Mesenchymal stem cell (in vitro differentiated cells and primary cell): ENCODE measurements around the gene MFAP3.

Experiments
- DNase-seq: peaks from one replicate; pipeline ENCODE4 v3.0.0-alpha.2; 2013
- H2AFZ ChIP-seq: one replicate; pipeline ENCODE4 v1.6.1; 2013; ENCODE audit warnings: low read depth, mild to moderate bottlenecking, control low read depth, inconsistent platforms, low read length, moderate library complexity
- H2AK5ac ChIP-seq: 2 replicates; pipeline ENCODE4 v1.6.1; 2013; ENCODE audit warnings: low read length, moderate library complexity, mild to moderate bottlenecking, inconsistent platforms; ENCODE audit not compliant: severe bottlenecking
- H2BK120ac ChIP-seq: one replicate; pipeline ENCODE4 v1.6.1; 2013; ENCODE audit warnings: low read depth, mild to moderate bottlenecking, inconsistent platforms, low read length, moderate library complexity
- H2BK12ac ChIP-seq, 2 experiments: one replicate each; pipeline ENCODE4 v1.6.1; 2013; ENCODE audit warnings: inconsistent platforms in 2 of 2, low read length in 2 of 2, mild to moderate bottlenecking in 2 of 2, moderate library complexity in 2 of 2, control low read depth in 1 of 2
- H2BK15ac ChIP-seq: one replicate; pipeline ENCODE4 v1.6.1; 2013; ENCODE audit warnings: mild to moderate bottlenecking, low read depth, inconsistent platforms; ENCODE audit not compliant: poor library complexity, severe bottlenecking
- H2BK5ac ChIP-seq: 2 replicates; pipeline ENCODE4 v1.6.1; 2013; ENCODE audit warnings: low read depth, mild to moderate bottlenecking, low read length, control low read depth, inconsistent platforms; ENCODE audit not compliant: poor library complexity, severe bottlenecking
- H3K14ac ChIP-seq, 2 experiments: one replicate each; pipeline ENCODE4 v1.6.1; 2013; ENCODE audit warnings: inconsistent platforms in 2 of 2, low read length in 2 of 2, control low read depth in 1 of 2, mild to moderate bottlenecking in 1 of 2, moderate library complexity in 1 of 2
- H3K18ac ChIP-seq, 2 experiments: one replicate each; pipeline ENCODE4 v1.6.1; 2013; ENCODE audit warnings: inconsistent platforms in 2 of 2, low read length in 2 of 2, control low read depth in 1 of 2, low read depth in 1 of 2, mild to moderate bottlenecking in 1 of 2
- H3K23ac ChIP-seq, 2 experiments: one replicate each; pipeline ENCODE4 v1.6.1; 2013; ENCODE audit warnings: inconsistent platforms in 2 of 2, low read length in 2 of 2, mild to moderate bottlenecking in 2 of 2, moderate library complexity in 2 of 2, control low read depth in 1 of 2
- H3K27ac ChIP-seq: 2 replicates; pipeline ENCODE4 v1.5.1; 2013; ENCODE audit warnings: mild to moderate bottlenecking, moderate library complexity, low read length, control low read depth, inconsistent platforms; ENCODE audit not compliant: poor library complexity, severe bottlenecking
- H3K27me3 ChIP-seq, 2 experiments: 2 replicates each; pipeline versions ENCODE4 v1.6.1 to v1.7.0; 2013; ENCODE audit warnings: low read length in 2 of 2, mild to moderate bottlenecking in 2 of 2, moderate library complexity in 2 of 2, control low read depth in 1 of 2, inconsistent platforms in 1 of 2; ENCODE audit not compliant: control insufficient read depth in 1 of 2, insufficient read depth in 1 of 2
- H3K36me3 ChIP-seq, 2 experiments: 2 replicates each; pipeline versions ENCODE4 v1.6.1 to v1.7.0; 2013; ENCODE audit warnings: low read length in 2 of 2, control low read depth in 1 of 2, inconsistent platforms in 1 of 2, low read depth in 1 of 2, mild to moderate bottlenecking in 1 of 2; ENCODE audit not compliant: insufficient read depth in 2 of 2, control insufficient read depth in 1 of 2
- H3K4ac ChIP-seq, 2 experiments: one replicate each; pipeline ENCODE4 v1.6.1; 2013; ENCODE audit warnings: inconsistent platforms in 2 of 2, low read length in 2 of 2, mild to moderate bottlenecking in 2 of 2, moderate library complexity in 2 of 2, control low read depth in 1 of 2, low read depth in 1 of 2
- H3K4me1 ChIP-seq: 2 replicates; pipeline ENCODE4 v1.6.1; 2013; ENCODE audit warnings: low read depth, low read length, control low read depth; ENCODE audit not compliant: control insufficient read depth, insufficient read depth
- H3K4me2 ChIP-seq: 2 replicates; pipeline ENCODE4 v1.6.1; 2013; ENCODE audit warnings: low read length, mild to moderate bottlenecking, inconsistent platforms; ENCODE audit not compliant: poor library complexity, severe bottlenecking
- H3K4me3 ChIP-seq, 2 experiments: 2 replicates each; pipeline versions ENCODE4 v1.5.1 to v1.7.0; 2013; ENCODE audit warnings: low read length in 2 of 2, mild to moderate bottlenecking in 2 of 2, control low read depth in 1 of 2, low read depth in 1 of 2; ENCODE audit not compliant: insufficient read depth in 1 of 2
- H3K79me1 ChIP-seq: replicated peaks from 2 replicates; pipeline ENCODE4 v1.6.1; 2013; ENCODE audit warnings: mild to moderate bottlenecking, control low read depth, low read length, inconsistent platforms; ENCODE audit not compliant: poor library complexity, severe bottlenecking
- H3K9ac ChIP-seq: 2 replicates; pipeline ENCODE4 v1.7.0; 2013; ENCODE audit warnings: mild to moderate bottlenecking, low read length, moderate library complexity
- H3K9me3 ChIP-seq: 2 replicates; pipeline ENCODE4 v1.7.0; 2013; ENCODE audit warnings: mild to moderate bottlenecking, low read length; ENCODE audit not compliant: control insufficient read depth
- H4K8ac ChIP-seq: one replicate; pipeline ENCODE4 v1.6.1; 2013; ENCODE audit warnings: inconsistent platforms, mild to moderate bottlenecking, low read length, moderate library complexity
- H4K91ac ChIP-seq: one replicate; pipeline ENCODE4 v1.6.1; 2013; ENCODE audit warnings: mild to moderate bottlenecking, low read length, inconsistent platforms
- WGBS: methylation state at CpG from one replicate; pipeline ENCODE4 v1.1.7; 2013; ENCODE audit warnings: mixed read lengths; 5-methylcytosine and 5-hydroxymethylcytosine counted together

MFAP3 gene

DNA sequence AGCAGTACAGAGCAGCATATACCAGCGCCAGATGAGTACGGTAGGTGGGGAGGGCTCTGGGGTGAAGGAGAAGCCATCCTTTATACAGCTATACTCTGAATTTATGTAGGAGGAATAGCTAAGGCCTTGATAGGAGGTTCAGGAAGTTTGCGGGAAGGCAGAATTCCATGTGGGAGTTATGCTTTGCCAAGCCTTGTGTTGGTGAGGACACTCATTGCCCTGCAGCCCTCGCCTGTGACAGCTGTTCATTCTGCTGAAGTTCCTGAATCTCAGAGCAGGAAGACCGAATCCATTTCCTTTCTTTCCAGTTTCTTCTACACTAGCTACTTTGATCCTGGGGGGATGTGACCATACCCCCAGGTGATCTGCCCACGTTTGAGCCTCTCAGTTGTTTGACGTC, 7.7 kb downstream of the MFAP3 start:
- Histone ChIP-seq H3K79me1 (peaks cover 33% of the 10 kb centered on the region), H3K23ac (no peak overlapping the region), H2AFZ (no peak overlapping the region), H3K4me3 (no peak overlapping the region), H3K27ac (no peak overlapping the region), H3K4me1 (no peaks in the 10 kb centered on the region), H3K9ac (no peak overlapping the region), H3K14ac (no peak overlapping the region), H2BK5ac (no peak overlapping the region), H3K4ac (no peak overlapping the region), H2BK12ac (no peak overlapping the region), H3K18ac (no peak overlapping the region), H4K8ac (no peak overlapping the region), H3K27me3 (no peaks in the 10 kb centered on the region), H2AK5ac (no peak overlapping the region), H3K36me3 (peaks cover 4 to 31% of the 10 kb centered on the region in 2 experiments), H2BK120ac (no peak overlapping the region), H2BK15ac (no peak overlapping the region), H3K9me3 (no peaks in the 10 kb centered on the region), H3K4me2 (no peak overlapping the region), H4K91ac (no peak overlapping the region)
- DNase-seq: no peak
- WGBS: 94% methylated on average over 7 of the region's 7 CpGs

DNA sequence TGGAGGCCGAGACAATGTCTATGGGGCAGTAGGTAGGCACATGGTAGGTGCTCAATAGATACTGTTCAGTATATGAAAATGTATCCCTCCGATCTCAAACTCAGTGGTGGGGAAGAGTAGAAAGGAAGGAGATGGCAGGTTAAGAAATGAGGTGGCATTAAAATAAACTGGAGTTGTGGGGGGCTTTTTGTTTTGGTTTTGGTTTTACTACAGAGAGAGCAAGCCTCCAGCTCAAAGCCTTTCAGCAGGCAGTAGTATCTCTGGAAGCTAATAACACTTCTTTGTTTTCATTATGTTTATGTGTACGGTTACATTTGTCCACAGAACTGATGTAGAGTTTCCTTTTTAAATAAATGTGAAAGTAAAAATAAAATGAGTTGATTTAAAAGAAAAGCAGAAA, 8.6 kb downstream of the MFAP3 start:
- Histone ChIP-seq H3K23ac (no peak overlapping the region), H2BK12ac (no peak overlapping the region), H2BK120ac (no peak overlapping the region), H4K8ac (no peak overlapping the region), H3K4me3 (no peak overlapping the region), H3K36me3 (peaks cover 4 to 37% of the 10 kb centered on the region in 2 experiments), H3K18ac (no peak overlapping the region), H2BK15ac (no peak overlapping the region), H3K79me1 (peaks cover 32% of the 10 kb centered on the region), H3K27ac (no peak overlapping the region), H3K4me1 (no peaks in the 10 kb centered on the region), H3K4me2 (no peak overlapping the region), H3K14ac (no peak overlapping the region), H3K9me3 (no peaks in the 10 kb centered on the region), H4K91ac (no peak overlapping the region), H2BK5ac (no peak overlapping the region), H3K27me3 (no peaks in the 10 kb centered on the region), H3K4ac (no peak overlapping the region), H3K9ac (no peak overlapping the region), H2AFZ (no peak overlapping the region), H2AK5ac (no peak overlapping the region)
- DNase-seq: no peak
- WGBS: 99% methylated on average over 3 of the region's 3 CpGs

DNA sequence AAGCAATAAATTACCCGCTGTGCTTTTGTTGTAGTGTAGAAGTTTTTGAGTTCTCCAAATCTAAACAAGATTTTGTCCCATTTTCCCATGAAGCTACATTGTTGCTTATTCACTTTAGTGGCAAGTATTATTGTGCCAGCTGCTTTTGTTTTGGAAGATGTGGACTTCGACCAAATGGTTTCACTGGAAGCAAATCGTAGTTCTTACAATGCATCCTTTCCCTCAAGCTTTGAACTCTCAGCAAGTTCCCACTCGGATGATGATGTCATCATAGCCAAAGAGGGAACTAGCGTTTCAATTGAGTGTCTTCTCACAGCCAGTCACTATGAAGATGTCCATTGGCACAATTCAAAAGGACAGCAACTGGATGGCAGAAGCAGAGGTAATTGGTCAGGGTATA, 10.9 kb downstream of the MFAP3 start:
- no peaks in the 10 kb centered on the region for H3K9me3 ChIP-seq
- no peaks in the 10 kb centered on the region for H3K4me1 ChIP-seq
- H2BK15ac ChIP-seq: no peak overlapping the region
- 88% methylated on average over 4 of the region's 5 CpGs for WGBS
- no peak overlapping the region for H3K4me3 ChIP-seq
- no peak for DNase-seq
- H3K4me2 ChIP-seq: no peak overlapping the region
- no peak overlapping the region for H2BK12ac ChIP-seq
- peaks cover 32% of the 10 kb centered on the region for H3K79me1 ChIP-seq
- no peak overlapping the region for H3K4ac ChIP-seq
- H3K23ac ChIP-seq: no peak overlapping the region
- H3K36me3 ChIP-seq: peaks cover 10 to 61% of the 10 kb centered on the region in 2 experiments
- H4K8ac ChIP-seq: no peak overlapping the region
- H3K27me3 ChIP-seq: no peaks in the 10 kb centered on the region
- H2BK120ac ChIP-seq: no peak overlapping the region
- H3K9ac ChIP-seq: no peak overlapping the region
- H3K14ac ChIP-seq: no peak overlapping the region
- no peak overlapping the region for H3K27ac ChIP-seq
- H3K18ac ChIP-seq: no peak overlapping the region
- H2BK5ac ChIP-seq: no peak overlapping the region
- H4K91ac ChIP-seq: no peak overlapping the region
- H2AK5ac ChIP-seq: no peak overlapping the region
- H2AFZ ChIP-seq: no peak overlapping the region

DNA sequence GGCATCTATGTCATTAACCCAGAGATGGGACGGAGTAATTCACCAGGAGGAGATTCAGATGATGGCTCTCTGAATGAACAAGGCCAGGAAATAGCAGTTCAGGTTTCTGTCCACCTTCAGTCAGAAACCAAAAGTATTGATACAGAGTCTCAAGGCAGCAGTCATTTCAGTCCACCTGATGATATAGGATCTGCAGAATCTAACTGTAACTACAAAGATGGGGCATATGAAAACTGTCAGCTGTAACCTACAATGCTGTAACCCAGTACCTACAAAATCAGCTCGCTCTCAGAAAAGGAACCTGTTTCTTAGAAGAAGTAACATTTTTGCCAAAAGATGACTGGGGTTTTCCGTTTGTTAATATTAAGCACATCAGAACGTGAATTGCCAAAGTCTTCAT, 14.7 kb downstream of the MFAP3 start:
- Histone ChIP-seq H3K18ac (no peak overlapping the region), H2BK120ac (no peak overlapping the region), H2BK12ac (no peak overlapping the region), H2AK5ac (no peak overlapping the region), H2BK15ac (no peak overlapping the region), H3K4me2 (no peak overlapping the region), H3K4me3 (no peak overlapping the region), H3K4ac (no peak overlapping the region), H3K27ac (no peak overlapping the region), H4K91ac (no peak overlapping the region), H3K9me3 (no peaks in the 10 kb centered on the region), H3K36me3 (peaks cover 5 to 58% of the 10 kb centered on the region in 2 experiments), H3K23ac (no peak overlapping the region), H3K4me1 (peaks cover 3% of the 10 kb centered on the region), H3K9ac (no peak overlapping the region), H4K8ac (no peak overlapping the region), H3K14ac (no peak overlapping the region), H2AFZ (no peak overlapping the region), H3K79me1 (peaks cover 19% of the 10 kb centered on the region), H3K27me3 (no peaks in the 10 kb centered on the region), H2BK5ac (no peak overlapping the region)
- DNase-seq: no peak
- WGBS: 100% methylated on average over 1 of the region's 4 CpGs
